H9 (cell line): ENCODE data around the gene GPR153. TPM values are rescaled to one million over a fixed set of nuclear protein-coding genes. Genes with fewer than 3 reads are reported as not detected.

Source experiments
- DNase-seq: peaks from one replicate; pipeline ENCODE4 v3.0.0-alpha.2; 2017
- H2AFZ ChIP-seq: one replicate; pipeline ENCODE4 v1.6.1; 2013; ENCODE audit warnings: mild to moderate bottlenecking, low read length, control low read depth, moderate library complexity
- H2AK5ac ChIP-seq: 2 replicates; pipeline ENCODE4 v1.6.1; 2013; ENCODE audit warnings: low read length, control low read depth, mixed read lengths; ENCODE audit not compliant: insufficient read length
- H2BK120ac ChIP-seq: one replicate; pipeline ENCODE4 v1.6.1; 2013; ENCODE audit warnings: low read depth, mild to moderate bottlenecking, low read length, control low read depth, inconsistent platforms; ENCODE audit not compliant: poor library complexity, severe bottlenecking
- H2BK12ac ChIP-seq: 2 replicates; pipeline ENCODE4 v1.6.1; 2013; ENCODE audit warnings: low read length, control low read depth, mixed read lengths, low read depth; ENCODE audit not compliant: insufficient read length
- H2BK15ac ChIP-seq: 2 replicates; pipeline ENCODE4 v1.6.1; 2013; ENCODE audit warnings: low read depth, low read length, control low read depth
- H2BK20ac ChIP-seq: one replicate; pipeline ENCODE4 v1.6.1; 2013; ENCODE audit warnings: low read depth, mild to moderate bottlenecking, low read length, control low read depth, inconsistent platforms; ENCODE audit not compliant: poor library complexity, severe bottlenecking
- H2BK5ac ChIP-seq: 2 replicates; pipeline ENCODE4 v1.6.1; 2013; ENCODE audit warnings: low read length, control low read depth, mixed read lengths; ENCODE audit not compliant: insufficient read length
- H3K14ac ChIP-seq: 2 replicates; pipeline ENCODE4 v1.6.1; 2013; ENCODE audit warnings: low read length, control low read depth; ENCODE audit not compliant: insufficient read depth
- H3K18ac ChIP-seq: 2 replicates; pipeline ENCODE4 v1.6.1; 2013; ENCODE audit warnings: low read depth, mild to moderate bottlenecking, mixed read lengths, low read length, control low read depth; ENCODE audit not compliant: insufficient read length
- H3K23ac ChIP-seq: 2 replicates; pipeline ENCODE4 v1.6.1; 2013; ENCODE audit warnings: low read length, control low read depth, mixed read lengths, low read depth; ENCODE audit not compliant: insufficient read length
- H3K23me2 ChIP-seq: 2 replicates; pipeline ENCODE4 v1.6.1; 2013; ENCODE audit warnings: low read depth, mild to moderate bottlenecking, mixed read lengths, low read length, control low read depth; ENCODE audit not compliant: insufficient read length, poor library complexity, severe bottlenecking
- H3K27ac ChIP-seq: 2 replicates; pipeline ENCODE4 v1.5.1; 2013; ENCODE audit warnings: low read length, control low read depth, mixed read lengths, low read depth; ENCODE audit not compliant: insufficient read length
- H3K27me3 ChIP-seq: 2 replicates; pipeline ENCODE4 v1.6.1; 2013; ENCODE audit warnings: low read length, control low read depth, inconsistent platforms; ENCODE audit not compliant: insufficient read depth
- H3K4ac ChIP-seq: 2 replicates; pipeline ENCODE4 v1.6.1; 2013; ENCODE audit warnings: low read depth, mild to moderate bottlenecking, control low read depth, inconsistent platforms, low read length, moderate library complexity
- H3K4me1 ChIP-seq: 2 replicates; pipeline ENCODE4 v1.6.1; 2013; ENCODE audit warnings: low read length, control low read depth, inconsistent platforms; ENCODE audit not compliant: insufficient read depth
- H3K4me2 ChIP-seq: 2 replicates; pipeline ENCODE4 v1.6.1; 2013; ENCODE audit warnings: low read length, control low read depth, mixed read lengths; ENCODE audit not compliant: insufficient read length, insufficient read depth
- H3K56ac ChIP-seq: 2 replicates; pipeline ENCODE4 v1.6.1; 2013; ENCODE audit warnings: low read depth, mild to moderate bottlenecking, mixed read lengths, low read length, control low read depth; ENCODE audit not compliant: insufficient read length
- H3K79me1 ChIP-seq: 2 replicates; pipeline ENCODE4 v1.6.1; 2013; ENCODE audit warnings: low read depth, mild to moderate bottlenecking, moderate library complexity, low read length, control low read depth, inconsistent platforms; ENCODE audit not compliant: insufficient read depth, poor library complexity, severe bottlenecking
- H3K79me2 ChIP-seq: 2 replicates; pipeline ENCODE4 v1.6.1; 2013; ENCODE audit warnings: low read length, control low read depth, inconsistent platforms; ENCODE audit not compliant: insufficient read depth
- H3K9ac ChIP-seq: 2 replicates; pipeline ENCODE4 v1.6.1; 2013; ENCODE audit warnings: low read length, control low read depth, mixed read lengths; ENCODE audit not compliant: insufficient read length; ENCODE audit errors: extremely low read depth
- H3K9me3 ChIP-seq: one replicate; pipeline ENCODE4 v1.6.1; 2013; ENCODE audit warnings: low read depth, low read length, inconsistent platforms; ENCODE audit not compliant: control insufficient read depth
- H3T11ph ChIP-seq: one replicate; pipeline ENCODE4 v1.6.1; 2013; ENCODE audit warnings: mild to moderate bottlenecking, low read length, control low read depth, inconsistent platforms
- H4K20me1 ChIP-seq: one replicate; pipeline ENCODE4 v1.6.1; 2013; ENCODE audit not compliant: control insufficient read depth, insufficient read length, insufficient read depth
- H4K5ac ChIP-seq: 2 replicates; pipeline ENCODE4 v1.6.1; 2013; ENCODE audit warnings: low read depth, mild to moderate bottlenecking, mixed read lengths, low read length, control low read depth; ENCODE audit not compliant: insufficient read length
- H4K8ac ChIP-seq: replicated peaks from 2 replicates; pipeline ENCODE4 v1.6.1; 2013; ENCODE audit warnings: low read length, control low read depth, mixed read lengths, low read depth; ENCODE audit not compliant: insufficient read length
- H4K91ac ChIP-seq: 2 replicates; pipeline ENCODE4 v1.6.1; 2013; ENCODE audit warnings: low read depth, mild to moderate bottlenecking, moderate library complexity, mixed read lengths, low read length, control low read depth; ENCODE audit not compliant: insufficient read length
- H3K27ac Mint-ChIP-seq, 3 experiments: 2 replicates in 2 of 3; 3 replicates in 1 of 3; pipeline ENCODE4 v1.8.0; 2020 to 2021; ENCODE audit warnings: mixed read lengths in 3 of 3, mild to moderate bottlenecking in 1 of 3, moderate library complexity in 1 of 3
- H3K27me3 Mint-ChIP-seq: 2 replicates; pipeline ENCODE4 v1.8.0; 2021; ENCODE audit warnings: low read depth, mild to moderate bottlenecking, moderate library complexity, mixed read lengths
- H3K36me3 Mint-ChIP-seq, 3 experiments: 2 replicates in 2 of 3; 3 replicates in 1 of 3; pipeline ENCODE4 v1.8.0; 2020 to 2021; ENCODE audit warnings: low read depth in 3 of 3, mixed read lengths in 3 of 3; ENCODE audit not compliant: insufficient read depth in 1 of 3
- H3K4me1 Mint-ChIP-seq, 2 experiments: 2 replicates each; pipeline ENCODE4 v1.8.0; 2020; ENCODE audit warnings: mixed read lengths in 2 of 2
- H3K4me3 Mint-ChIP-seq, 2 experiments: 2 replicates in 1 of 2; 3 replicates in 1 of 2; pipeline ENCODE4 v1.8.0; 2020 to 2021; ENCODE audit warnings: mild to moderate bottlenecking in 2 of 2, mixed read lengths in 2 of 2, moderate library complexity in 1 of 2
- H3K9me3 Mint-ChIP-seq, 2 experiments: 2 replicates in 1 of 2; 3 replicates in 1 of 2; pipeline ENCODE4 v1.8.0; 2020; ENCODE audit warnings: mild to moderate bottlenecking in 2 of 2, mixed read lengths in 2 of 2, moderate library complexity in 1 of 2
- WGBS: extraction: QIAGEN DNeasy Blood & Tissue Kit; methylation state at CpG from one replicate; pipeline ENCODE4 v1.1.7; 2013; ENCODE audit warnings: missing lambda C conversion rate, low lambda C conversion rate, mixed read lengths; ENCODE audit not compliant: insufficient read length; ENCODE audit errors: extremely low coverage; 5-methylcytosine and 5-hydroxymethylcytosine counted together
- total RNA-seq: library from RNA; stranded (reverse); gene quantifications from 2 replicates; pipeline ENCODE4 v1.2.1, GENCODE V29; 2021
- TF ChIP-seq, protein P1 (sequence below): fragments of 200-600 bp; sonication (generic); conservative IDR thresholded peaks from 3 replicates; pipeline ENCODE4 v1.8.0; 2021; ENCODE audit warnings: antibody characterized with exemption, mild to moderate bottlenecking

The GPR153 gene
- total RNA-seq, 1 experiment from 2014 or later = 8.9 TPM

DNA sequence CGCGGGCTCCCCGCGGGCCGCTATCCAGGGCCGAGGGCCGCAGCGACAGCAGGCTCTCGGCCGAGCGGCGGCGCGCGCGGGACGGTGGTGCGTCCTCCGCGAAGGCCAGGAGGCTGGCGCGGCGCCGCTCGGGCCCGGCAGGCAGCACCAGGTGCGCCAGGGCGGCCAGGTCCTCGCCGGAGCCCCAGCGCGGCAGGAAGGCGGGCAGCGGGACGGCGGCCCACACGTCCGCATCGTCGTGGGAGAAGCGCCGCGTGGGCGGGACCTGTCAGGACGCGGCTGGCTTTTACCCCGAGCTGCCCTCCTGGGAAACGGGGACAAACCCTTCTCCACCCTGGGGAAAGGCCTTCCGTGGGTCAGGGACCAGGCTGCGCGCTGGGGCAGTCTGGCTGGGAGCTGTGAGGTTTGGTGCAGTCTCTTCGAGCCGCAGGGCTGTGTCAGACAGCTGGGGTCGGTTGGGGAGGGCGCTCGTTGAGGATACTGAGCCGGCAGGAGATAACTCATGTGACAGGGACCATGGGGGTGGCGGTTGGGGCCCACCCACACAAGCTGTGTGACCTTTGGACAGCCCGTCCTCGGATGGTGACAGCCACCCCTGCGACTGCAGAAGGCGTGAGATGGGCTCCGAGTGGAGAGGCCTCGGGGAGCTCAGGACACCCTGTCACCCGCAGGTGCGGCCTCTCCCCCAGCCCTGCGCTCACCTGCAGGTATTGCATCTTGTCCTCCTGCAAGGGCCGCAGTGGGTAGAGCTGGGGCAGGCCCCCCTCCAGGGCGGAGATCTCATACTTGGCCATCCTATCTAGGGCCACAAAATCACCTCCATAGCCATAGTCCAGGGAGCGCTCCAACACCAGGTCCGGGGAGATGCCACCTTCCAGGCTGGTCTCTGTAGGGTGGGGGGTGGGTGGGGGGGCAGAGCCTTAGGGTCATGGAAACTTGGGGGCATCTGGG lies 10.9 kb downstream of the GPR153 start:
- Histone ChIP-seq H2BK20ac (no peak overlapping the region), H2AFZ (no peak overlapping the region), H3K27ac (no peak overlapping the region), H2BK15ac (no peak overlapping the region), H3K9me3 (no peaks in the 10 kb centered on the region), H2BK5ac (no peak overlapping the region), H4K91ac (no peak overlapping the region), H3K23me2 (peaks cover 6% of the 10 kb centered on the region), H2BK120ac (no peak overlapping the region), H3K4me1 (no peaks in the 10 kb centered on the region), H3K4me2 (no peak overlapping the region), H3K23ac (no peak overlapping the region), H3K56ac (no peak overlapping the region), H3K18ac (no peak overlapping the region), H2BK12ac (no peak overlapping the region), H3K4ac (no peak overlapping the region), H4K8ac (no peak overlapping the region), H4K5ac (no peak overlapping the region), H3K9ac (no peak overlapping the region), H4K20me1 (no peaks in the 10 kb centered on the region), H3T11ph (no peak overlapping the region), H3K79me2 (no peaks in the 10 kb centered on the region), H2AK5ac (no peak overlapping the region), H3K27me3 (peaks cover 18% of the 10 kb centered on the region; the same call in 1 of the 2 replicates), H3K14ac (0 out of 2 replicates have a peak overlapping the region, but pooled peaks have one; percentile 10), H3K79me1 (no peaks in the 10 kb centered on the region)
- WGBS = no CpG with 5 or more reads among the region's 71 CpGs
- Mint-ChIP-seq H3K27me3 (peaks cover 58% of the 10 kb centered on the region), H3K4me1 (peaks cover 15 to 16% of the 10 kb centered on the region in 2 experiments), H3K27ac (no peak overlapping the region), H3K36me3 (peaks cover 0 to 3% (median 2%) of the 10 kb centered on the region in 3 experiments; a peak in 3 of 7 replicates), H3K9me3 (no peaks in the 10 kb centered on the region), H3K4me3 (peak overlapping the region; percentile 49 to 73)
- TF ChIP-seq, protein P1, sequence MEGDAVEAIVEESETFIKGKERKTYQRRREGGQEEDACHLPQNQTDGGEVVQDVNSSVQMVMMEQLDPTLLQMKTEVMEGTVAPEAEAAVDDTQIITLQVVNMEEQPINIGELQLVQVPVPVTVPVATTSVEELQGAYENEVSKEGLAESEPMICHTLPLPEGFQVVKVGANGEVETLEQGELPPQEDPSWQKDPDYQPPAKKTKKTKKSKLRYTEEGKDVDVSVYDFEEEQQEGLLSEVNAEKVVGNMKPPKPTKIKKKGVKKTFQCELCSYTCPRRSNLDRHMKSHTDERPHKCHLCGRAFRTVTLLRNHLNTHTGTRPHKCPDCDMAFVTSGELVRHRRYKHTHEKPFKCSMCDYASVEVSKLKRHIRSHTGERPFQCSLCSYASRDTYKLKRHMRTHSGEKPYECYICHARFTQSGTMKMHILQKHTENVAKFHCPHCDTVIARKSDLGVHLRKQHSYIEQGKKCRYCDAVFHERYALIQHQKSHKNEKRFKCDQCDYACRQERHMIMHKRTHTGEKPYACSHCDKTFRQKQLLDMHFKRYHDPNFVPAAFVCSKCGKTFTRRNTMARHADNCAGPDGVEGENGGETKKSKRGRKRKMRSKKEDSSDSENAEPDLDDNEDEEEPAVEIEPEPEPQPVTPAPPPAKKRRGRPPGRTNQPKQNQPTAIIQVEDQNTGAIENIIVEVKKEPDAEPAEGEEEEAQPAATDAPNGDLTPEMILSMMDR = no peak
- no peak for DNase-seq
